Mesendoderm (in vitro differentiated cells): ENCODE data around the gene PCDHB12. TPM values are rescaled to one million over a fixed set of nuclear protein-coding genes. Genes with fewer than 3 reads are reported as not detected.
A peak's percentile ranks its signal among the peaks of the same experiment; 100 is the strongest.
"Not testable (repeated sequence)": the region's sequence is repeated elsewhere in the genome, so short reads cannot be mapped to it uniquely, and the experiment has no call there.

Experiments used
- DNase-seq: peaks from one replicate; pipeline ENCODE4 v3.0.0; 2013
- H2AK5ac ChIP-seq: 2 replicates; pipeline ENCODE4 v1.6.1; 2013; ENCODE audit warnings: low read length, inconsistent platforms
- H2BK120ac ChIP-seq: 2 replicates; pipeline ENCODE4 v1.6.1; 2013; ENCODE audit warnings: low read depth, mild to moderate bottlenecking, low read length, moderate library complexity, mixed read lengths
- H2BK15ac ChIP-seq: replicated peaks from 2 replicates; pipeline ENCODE4 v1.6.1; 2013; ENCODE audit warnings: low read depth, mild to moderate bottlenecking, moderate library complexity
- H2BK5ac ChIP-seq: 2 replicates; pipeline ENCODE4 v1.6.1; 2013; ENCODE audit warnings: low read length, inconsistent platforms
- H3K18ac ChIP-seq: 2 replicates; pipeline ENCODE4 v1.6.1; 2013; ENCODE audit warnings: mild to moderate bottlenecking, low read length, mixed read lengths
- H3K23ac ChIP-seq: one replicate; pipeline ENCODE4 v1.6.1; 2013; ENCODE audit warnings: low read length
- H3K27ac ChIP-seq: 2 replicates; pipeline ENCODE4 v1.5.1; 2013; ENCODE audit warnings: low read depth, mild to moderate bottlenecking, inconsistent platforms, low read length, moderate library complexity
- H3K27me3 ChIP-seq: 2 replicates; pipeline ENCODE4 v1.6.1; 2013; ENCODE audit warnings: low read length, control low read depth, mild to moderate bottlenecking, inconsistent platforms; ENCODE audit not compliant: insufficient read depth, poor library complexity
- H3K36me3 ChIP-seq: 2 replicates; pipeline ENCODE4 v1.6.1; 2013; ENCODE audit warnings: low read length, inconsistent platforms; ENCODE audit not compliant: control insufficient read depth, insufficient read depth
- H3K4ac ChIP-seq: one replicate; pipeline ENCODE4 v1.6.1; 2013; ENCODE audit warnings: low read depth, mild to moderate bottlenecking, low read length, moderate library complexity
- H3K4me1 ChIP-seq: 2 replicates; pipeline ENCODE4 v1.6.1; 2013; ENCODE audit warnings: low read depth, low read length, inconsistent platforms; ENCODE audit not compliant: control insufficient read depth
- H3K4me2 ChIP-seq: 2 replicates; pipeline ENCODE4 v1.6.1; 2013; ENCODE audit warnings: low read length
- H3K4me3 ChIP-seq: 2 replicates; pipeline ENCODE4 v1.5.1; 2013; ENCODE audit warnings: mild to moderate bottlenecking, low read length
- H3K56ac ChIP-seq: one replicate; pipeline ENCODE4 v1.6.1; 2013; ENCODE audit warnings: low read length
- H3K79me1 ChIP-seq: 2 replicates; pipeline ENCODE4 v1.6.1; 2013; ENCODE audit warnings: low read length, inconsistent platforms
- H3K79me2 ChIP-seq: 2 replicates; pipeline ENCODE4 v1.6.1; 2013; ENCODE audit warnings: mild to moderate bottlenecking, low read length; ENCODE audit not compliant: control insufficient read depth, insufficient read depth
- H3K9ac ChIP-seq: 2 replicates; pipeline ENCODE4 v1.6.1; 2013; ENCODE audit warnings: low read length, inconsistent platforms
- H4K5ac ChIP-seq: one replicate; pipeline ENCODE4 v1.6.1; 2013; ENCODE audit warnings: low read length
- H4K8ac ChIP-seq: one replicate; pipeline ENCODE4 v1.6.1; 2013; ENCODE audit warnings: low read depth, mild to moderate bottlenecking, control low read depth, low read length, moderate library complexity
- WGBS: extraction: QIAGEN DNeasy Blood & Tissue Kit; methylation state at CpG from one replicate; pipeline ENCODE4 v1.1.7; 2013; ENCODE audit warnings: low lambda C conversion rate, missing lambda C conversion rate; ENCODE audit not compliant: insufficient coverage; ENCODE audit errors: extremely low coverage; 5-methylcytosine and 5-hydroxymethylcytosine counted together
- polyA plus RNA-seq, 2 experiments: library from polyadenylated mRNA; stranded (reverse); fragments of 200-250 nt; gene quantifications; one replicate each; pipeline ENCODE4 v1.2.3, GENCODE V29; 2013

The PCDHB12 gene
- 1.00 TPM for polyA plus RNA-seq (2013, experiment 1 of 2)
- 0.78 TPM for polyA plus RNA-seq (2013, experiment 2 of 2)

- no peaks in the 10 kb centered on the region for H3K79me2 ChIP-seq
- H3K27ac ChIP-seq: no peak within 1 kb of the TSS
- no peak within 1 kb of the TSS for H2AK5ac ChIP-seq
- no peaks in the 10 kb centered on the region for H3K27me3 ChIP-seq
- H2BK15ac ChIP-seq: no peak within 1 kb of the TSS
- H3K9ac ChIP-seq: no peak within 1 kb of the TSS
- no peaks in the 10 kb centered on the region for H3K4me1 ChIP-seq
- no peak within 1 kb of the TSS for H3K56ac ChIP-seq
- H3K36me3 ChIP-seq: no peaks in the 10 kb centered on the region
- no CpG with 5 or more reads among the region's 11 CpGs for WGBS
- no peak within 1 kb of the TSS for H2BK120ac ChIP-seq
- H4K8ac ChIP-seq: peak within 1 kb of the TSS; percentile 39
- no peak within 1 kb of the TSS for H3K23ac ChIP-seq
- H3K18ac ChIP-seq: no peak within 1 kb of the TSS
- no peak within 1 kb of the TSS for H3K4ac ChIP-seq
- no peaks in the 10 kb centered on the region for H3K79me1 ChIP-seq
- DNase-seq: peak; percentile 45
- no peak within 1 kb of the TSS for H2BK5ac ChIP-seq
- H3K4me2 ChIP-seq: no peak within 1 kb of the TSS
- no peak within 1 kb of the TSS for H4K5ac ChIP-seq
- H3K4me3 ChIP-seq: no peak within 1 kb of the TSS
Observed at GRCh38 chr5:141208478-141208877, at the start of gene PCDHB12. TSS of gene PCDHB12 (plus strand) at chr5:141208719. CDS start at chr5:141208908, 189 bp downstream.

GRCh38 chr5:141172381-141173204 lies 35.9 kb upstream of the PCDHB12 start, which contains the start of gene PCDHB7:
TSS of gene PCDHB7 (plus strand) at chr5:141172644. CDS start at chr5:141172836, 192 bp downstream.
- Histone ChIP-seq H2BK5ac (no peak within 1 kb of the TSS), H3K27ac (no peak within 1 kb of the TSS), H4K5ac (no peak within 1 kb of the TSS), H3K79me1 (no peaks in the 10 kb centered on the region), H3K79me2 (no peaks in the 10 kb centered on the region), H3K9ac (no peak within 1 kb of the TSS), H3K4ac (no peak within 1 kb of the TSS), H3K4me3 (no peak within 1 kb of the TSS), H3K18ac (no peak within 1 kb of the TSS), H4K8ac (peak within 1 kb of the TSS; percentile 56), H3K56ac (no peak within 1 kb of the TSS), H3K36me3 (no peaks in the 10 kb centered on the region), H3K4me1 (no peaks in the 10 kb centered on the region), H3K4me2 (no peak within 1 kb of the TSS), H2AK5ac (no peak within 1 kb of the TSS), H3K23ac (no peak within 1 kb of the TSS), H2BK120ac (no peak within 1 kb of the TSS), H3K27me3 (no peaks in the 10 kb centered on the region), H2BK15ac (no peak within 1 kb of the TSS)
- peak; percentile 66 for DNase-seq
- WGBS: no CpG with 5 or more reads among the region's 20 CpGs

DNA sequence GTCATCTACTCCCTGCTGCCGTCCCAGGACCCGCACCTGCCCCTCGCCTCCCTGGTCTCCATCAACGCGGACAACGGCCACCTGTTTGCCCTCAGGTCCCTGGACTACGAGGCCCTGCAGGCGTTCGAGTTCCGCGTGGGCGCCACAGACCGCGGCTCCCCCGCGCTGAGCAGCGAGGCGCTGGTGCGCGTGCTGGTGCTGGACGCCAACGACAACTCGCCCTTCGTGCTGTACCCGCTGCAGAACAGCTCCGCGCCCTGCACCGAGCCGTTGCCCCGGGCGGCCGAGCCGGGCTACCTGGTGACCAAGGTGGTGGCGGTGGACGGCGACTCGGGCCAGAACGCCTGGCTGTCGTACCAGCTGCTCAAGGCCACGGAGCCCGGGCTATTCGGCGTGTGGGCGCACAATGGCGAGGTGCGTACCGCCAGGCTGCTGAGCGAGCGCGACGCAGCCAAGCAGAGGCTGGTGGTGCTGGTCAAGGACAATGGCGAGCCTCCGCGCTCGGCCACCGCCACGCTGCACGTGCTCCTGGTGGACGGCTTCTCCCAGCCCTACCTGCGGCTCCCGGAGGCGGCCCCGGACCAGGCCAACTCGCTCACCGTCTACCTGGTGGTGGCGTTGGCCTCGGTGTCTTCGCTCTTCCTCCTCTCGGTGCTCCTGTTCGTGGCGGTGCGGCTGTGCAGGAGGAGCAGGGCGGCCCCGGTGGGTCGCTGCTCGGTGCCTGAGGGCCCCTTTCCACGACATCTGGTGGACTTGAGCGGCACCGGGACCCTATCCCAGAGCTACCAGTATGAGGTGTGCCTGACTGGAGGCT lies 34.0 kb upstream of the PCDHB12 start:
- not testable (repeated sequence) for H3K4ac ChIP-seq, H3K27me3 ChIP-seq, H2BK5ac ChIP-seq, H2BK120ac ChIP-seq, H3K18ac ChIP-seq, H3K4me2 ChIP-seq, H2AK5ac ChIP-seq, H3K56ac ChIP-seq, H4K8ac ChIP-seq, H2BK15ac ChIP-seq, H3K79me2 ChIP-seq, H3K27ac ChIP-seq, H3K36me3 ChIP-seq, H3K23ac ChIP-seq, H3K4me3 ChIP-seq, H3K4me1 ChIP-seq, H4K5ac ChIP-seq, H3K79me1 ChIP-seq, DNase-seq, H3K9ac ChIP-seq
- no CpG with 5 or more reads among the region's 79 CpGs for WGBS

DNA sequence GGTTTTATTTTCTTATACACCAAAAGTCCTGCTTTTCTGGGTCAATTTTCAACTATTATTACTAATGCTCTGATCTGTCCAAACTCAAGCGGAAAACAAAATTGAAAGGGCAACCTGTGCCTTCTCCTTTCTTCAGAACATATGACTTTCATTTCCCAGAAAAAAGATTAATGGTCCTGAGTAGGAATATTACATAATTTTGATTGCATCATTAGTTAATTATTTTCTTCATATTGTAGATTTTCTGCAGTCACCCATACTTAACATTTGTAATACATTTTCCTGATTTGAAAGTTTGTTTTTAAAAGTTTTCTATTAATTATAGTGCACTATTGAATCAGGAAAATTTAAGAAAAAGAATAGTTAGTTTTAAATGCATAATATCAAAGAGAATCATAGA lies 32.6 kb upstream of the PCDHB12 start:
- Histone ChIP-seq H3K79me2 (no peaks in the 10 kb centered on the region), H3K56ac (no peak overlapping the region), H2BK15ac (no peak overlapping the region), H3K36me3 (no peaks in the 10 kb centered on the region), H4K8ac (no peak overlapping the region), H3K4me2 (no peak overlapping the region), H3K4me3 (no peak overlapping the region), H2BK120ac (no peak overlapping the region), H2BK5ac (no peak overlapping the region), H3K79me1 (no peaks in the 10 kb centered on the region), H3K27ac (no peak overlapping the region), H3K4me1 (no peaks in the 10 kb centered on the region), H2AK5ac (no peak overlapping the region), H3K9ac (no peak overlapping the region), H3K27me3 (no peaks in the 10 kb centered on the region), H3K18ac (no peak overlapping the region), H4K5ac (no peak overlapping the region), H3K23ac (no peak overlapping the region), H3K4ac (no peak overlapping the region)
- no peak for DNase-seq
- WGBS: no CpG with 5 or more reads among the region's 1 CpG

- H3K56ac ChIP-seq, H3K4me3 ChIP-seq, H3K4me2 ChIP-seq, H3K4me1 ChIP-seq, H3K79me1 ChIP-seq, H3K27me3 ChIP-seq, H3K23ac ChIP-seq, H4K5ac ChIP-seq, H3K9ac ChIP-seq, H2BK15ac ChIP-seq, H2AK5ac ChIP-seq, H4K8ac ChIP-seq, H3K18ac ChIP-seq, H2BK5ac ChIP-seq, H3K27ac ChIP-seq, H3K79me2 ChIP-seq, H2BK120ac ChIP-seq, H3K36me3 ChIP-seq, H3K4ac ChIP-seq: not testable (repeated sequence)
- no CpG with 5 or more reads among the region's 18 CpGs for WGBS
- DNase-seq: peak; percentile 77
Observed at GRCh38 chr5:141177577-141178191, 30.8 kb upstream of the PCDHB12 start, which contains the start of gene PCDHB8. TSS of gene PCDHB8 (plus strand) at chr5:141177790. CDS start at chr5:141178035, 245 bp downstream.
